SIG-M5 (cell line): Measurements from ENCODE around the gene LHB.

Experiments used
- DNase-seq: peaks from one replicate; lab custom pipeline; 2025; lab: John Stamatoyannopoulos, UW

LHB gene

DNA sequence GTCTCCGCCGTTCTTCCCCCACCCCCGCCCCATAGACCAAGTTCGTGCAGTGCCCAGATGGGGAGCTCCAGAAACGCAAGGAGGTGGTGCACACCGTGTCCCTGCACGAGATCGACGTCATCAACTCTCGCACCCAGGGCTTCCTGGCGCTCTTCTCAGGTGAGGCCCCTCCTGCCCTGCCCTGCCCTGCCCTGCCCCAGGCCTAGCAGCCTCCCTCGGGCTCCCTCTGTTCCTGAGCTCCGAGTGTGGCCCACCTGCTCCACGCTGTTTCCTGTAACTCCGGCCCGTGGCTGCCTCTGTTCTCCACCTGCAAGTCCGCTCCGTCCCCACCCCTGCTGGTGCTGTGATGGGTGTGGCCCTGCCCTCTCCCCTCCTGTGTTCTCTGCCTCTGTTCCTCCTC is 6.4 kb downstream of the LHB start:
- DNase-seq: no peak

DNA sequence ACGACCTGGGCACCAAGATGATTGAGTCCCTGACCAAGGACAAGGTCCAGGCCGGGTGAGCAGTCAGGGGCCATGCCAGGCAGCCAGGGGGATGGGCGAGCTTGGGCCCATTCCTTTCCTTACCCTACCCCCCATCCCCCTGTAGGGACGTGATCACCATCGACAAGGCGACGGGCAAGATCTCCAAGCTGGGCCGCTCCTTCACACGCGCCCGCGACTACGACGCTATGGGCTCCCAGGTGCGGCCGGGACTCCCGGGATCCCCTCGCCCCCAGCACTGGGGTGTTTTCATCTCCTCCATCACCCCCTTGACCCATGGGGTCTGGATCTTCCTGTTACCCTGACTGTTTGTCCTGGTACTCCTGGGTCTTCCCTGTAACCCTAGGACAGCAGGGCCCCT is 7.1 kb downstream of the LHB start:
- DNase-seq: no peak

DNA sequence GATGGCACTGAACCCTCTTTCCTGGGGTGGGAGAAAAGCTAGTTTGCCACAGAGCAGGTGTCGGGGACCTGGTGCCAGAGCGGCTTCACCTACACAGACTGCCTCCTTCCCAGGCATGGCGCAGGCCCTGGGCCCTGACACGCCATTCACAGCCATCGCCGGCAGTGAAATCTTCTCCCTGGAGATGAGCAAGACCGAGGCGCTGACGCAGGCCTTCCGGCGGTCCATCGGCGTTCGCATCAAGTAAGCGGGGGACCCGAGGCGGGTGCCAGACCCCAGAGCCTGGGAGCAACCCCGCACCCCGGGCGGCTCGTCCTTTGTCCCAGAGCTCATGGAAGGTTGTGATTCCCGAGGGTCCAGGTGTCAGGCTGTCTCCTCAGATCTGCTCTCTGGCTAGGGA is 10.0 kb downstream of the LHB start:
- DNase-seq: no peak

DNA sequence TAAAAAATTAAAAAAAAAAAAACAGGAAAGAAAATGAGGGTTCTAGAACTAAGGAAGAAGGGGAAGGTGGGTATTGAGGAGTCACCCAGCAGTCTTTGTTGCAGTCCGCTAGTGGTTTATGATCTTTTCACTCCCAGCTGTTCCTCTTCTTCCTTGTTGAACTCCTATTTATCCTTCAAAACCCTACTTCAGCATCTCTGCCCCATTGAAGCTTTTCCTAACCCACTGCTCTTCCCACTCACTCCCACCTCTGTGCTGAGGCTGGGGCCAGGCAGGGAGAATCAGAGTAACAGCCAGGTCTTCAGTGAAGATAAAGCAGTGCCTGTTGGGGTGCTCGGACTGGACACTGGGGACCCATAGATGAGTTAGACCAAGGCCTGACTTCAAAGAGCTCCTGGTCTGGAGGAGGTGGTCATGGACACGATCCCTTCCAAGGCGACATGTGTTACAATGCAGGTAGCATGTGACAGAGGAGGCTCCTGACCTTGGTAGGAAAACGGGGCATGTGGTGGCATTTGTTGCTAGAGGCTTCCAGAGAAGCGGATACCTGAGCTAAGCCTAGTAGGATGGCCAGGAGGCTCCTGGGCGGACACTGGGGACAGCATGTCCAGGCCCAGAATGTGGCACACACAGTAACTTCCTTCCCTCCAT is 11.8 kb downstream of the LHB start:
- DNase-seq: no peak

DNA sequence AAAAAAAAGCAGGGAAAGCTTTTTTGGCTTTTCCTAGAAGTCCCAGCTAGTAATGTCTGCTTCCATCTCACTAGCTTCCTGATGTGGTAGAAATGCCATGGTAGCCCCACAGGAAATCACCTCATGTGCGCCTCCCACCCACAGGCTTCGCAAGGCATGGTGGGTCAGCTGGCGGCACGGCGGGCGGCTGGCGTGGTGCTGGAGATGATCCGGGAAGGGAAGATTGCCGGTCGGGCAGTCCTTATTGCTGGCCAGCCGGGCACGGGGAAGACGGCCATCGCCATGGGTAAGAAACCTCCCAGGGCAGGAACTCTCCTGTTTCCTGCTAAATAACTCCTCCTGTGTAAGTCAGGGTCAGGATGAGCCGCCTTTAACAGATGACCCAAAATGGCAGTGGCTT is 12.8 kb downstream of the LHB start:
- no peak for DNase-seq

DNA sequence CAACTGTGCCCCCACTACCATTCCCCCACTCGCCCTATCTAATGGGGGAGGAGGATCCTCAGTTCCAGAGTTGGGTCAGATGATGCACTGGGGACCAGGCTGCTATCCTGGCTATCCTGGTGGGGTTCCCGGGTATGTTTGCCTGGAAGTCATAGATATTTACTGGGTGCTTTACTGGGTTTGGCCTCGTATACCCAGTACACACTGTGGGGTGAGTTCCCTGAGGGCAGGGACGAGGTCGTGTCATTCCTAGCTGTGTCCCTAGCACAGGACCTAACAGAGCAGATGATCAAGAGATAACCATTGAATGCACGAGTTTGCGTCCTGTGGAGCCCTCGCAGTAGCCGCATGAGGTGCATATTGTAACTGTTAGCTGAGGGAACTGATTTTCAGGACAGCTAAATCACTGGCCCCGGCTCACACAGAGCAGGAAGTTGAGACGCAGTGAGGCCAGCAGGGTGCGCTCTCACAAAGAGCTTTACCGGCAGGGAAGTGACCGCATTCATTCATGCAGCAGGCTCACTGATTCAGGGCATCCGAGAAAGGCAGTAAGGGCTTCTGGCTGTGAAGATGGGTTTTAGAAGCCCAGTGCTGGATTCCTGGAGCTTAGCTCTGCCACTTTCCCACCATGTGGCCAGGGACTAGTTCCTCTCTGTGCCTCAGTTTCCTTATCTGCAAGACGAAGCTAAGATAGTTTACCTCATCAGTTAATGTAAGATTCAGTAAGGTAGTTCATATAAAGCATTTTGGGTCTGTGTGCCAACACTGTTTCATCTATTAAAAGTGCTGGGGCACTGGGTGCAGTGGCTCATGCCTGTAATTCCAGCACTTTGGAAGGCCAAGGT is 17.2 kb downstream of the LHB start:
- no peak for DNase-seq

DNA sequence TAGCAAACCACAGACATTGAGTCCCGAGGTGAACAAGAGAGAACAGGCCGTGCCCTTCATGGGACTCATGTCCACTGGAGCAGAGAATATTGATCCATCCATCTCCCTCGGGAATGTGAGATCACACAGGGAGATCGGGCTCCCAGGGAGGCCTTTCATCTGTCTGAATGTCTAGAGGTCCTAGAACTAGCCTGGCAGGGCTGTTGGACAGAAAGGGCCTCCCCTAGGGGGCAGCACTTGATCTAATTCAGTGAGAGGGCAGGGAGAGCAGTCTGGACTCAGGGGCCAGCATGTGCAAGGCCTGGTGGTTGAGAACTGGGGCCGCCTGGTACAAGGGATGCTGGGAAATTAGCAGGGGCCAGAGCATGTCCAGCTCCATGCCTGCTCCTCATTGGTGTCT is 18.9 kb downstream of the LHB start:
- no peak for DNase-seq

DNA sequence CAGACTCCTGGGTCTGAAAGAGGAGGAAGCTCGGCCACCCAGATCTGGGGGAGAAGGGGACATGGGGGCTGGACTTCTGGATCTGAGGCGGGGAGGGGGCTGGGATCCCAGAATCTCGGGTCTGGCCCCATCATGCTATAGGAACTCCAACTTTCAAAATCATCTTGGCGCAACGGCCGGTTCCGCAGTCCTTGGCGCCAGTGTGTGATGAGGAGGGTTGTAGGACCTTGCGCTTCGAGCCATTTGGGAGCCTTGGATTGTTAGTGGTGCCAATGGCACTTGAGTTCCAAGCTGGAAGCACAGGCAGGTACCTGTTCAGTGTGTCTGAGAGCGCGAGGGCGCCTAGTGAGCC is 22.9 kb downstream of the LHB start:
- no peak for DNase-seq

DNA sequence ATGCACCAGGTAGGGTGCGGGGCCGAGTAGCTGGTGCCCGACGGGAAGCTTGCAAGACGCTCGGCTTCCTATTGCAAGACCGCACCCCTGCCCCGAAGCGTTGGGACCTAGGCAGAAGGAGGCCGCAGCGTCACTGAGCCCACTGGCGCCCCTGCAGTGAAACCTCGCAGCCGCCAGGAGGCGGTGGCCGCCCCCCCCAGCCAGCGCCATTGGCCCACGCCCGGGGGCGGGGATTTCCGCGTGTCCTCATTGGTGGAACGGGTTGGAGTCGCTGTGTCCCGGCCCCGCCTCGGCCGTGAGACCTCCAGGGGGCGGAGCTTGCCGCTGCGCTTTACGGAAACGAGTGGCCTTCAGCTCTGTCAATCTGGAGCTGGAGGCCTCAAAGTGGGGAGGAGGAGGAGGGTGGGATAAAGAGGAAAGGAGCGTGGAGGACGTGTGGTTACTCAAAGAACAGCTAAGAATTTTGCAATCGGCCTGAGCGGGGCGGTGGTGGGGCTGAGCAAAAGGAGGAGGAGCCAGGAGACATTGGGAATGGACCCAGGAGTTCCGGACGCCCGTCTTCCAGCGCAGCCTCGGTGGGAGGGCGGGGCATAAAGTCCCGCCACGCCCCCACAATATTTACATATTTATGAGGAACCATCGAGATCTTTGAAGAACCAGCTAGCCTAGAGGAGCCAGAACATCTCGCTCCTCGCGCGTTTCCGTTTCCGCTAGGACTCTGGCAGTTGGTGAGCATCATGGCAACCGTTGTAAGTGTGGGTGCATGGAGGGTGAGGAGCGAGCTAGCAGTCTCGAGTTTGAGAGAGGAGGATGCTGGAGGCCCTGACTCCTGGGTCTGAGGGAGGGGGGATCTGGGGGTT is 23.5 kb downstream of the LHB start, which contains the start of the genes GYS1 and RUVBL2:
TSS of gene GYS1 (minus strand) at position 135 of the 860 bp plus-strand sequence. CDS start 197 bp downstream, outside the sequence.
TSS of gene RUVBL2 (plus strand) at position 713 of the 860 bp plus-strand sequence. CDS start at position 738, 25 bp downstream.
- DNase-seq: peak; percentile 99

DNA sequence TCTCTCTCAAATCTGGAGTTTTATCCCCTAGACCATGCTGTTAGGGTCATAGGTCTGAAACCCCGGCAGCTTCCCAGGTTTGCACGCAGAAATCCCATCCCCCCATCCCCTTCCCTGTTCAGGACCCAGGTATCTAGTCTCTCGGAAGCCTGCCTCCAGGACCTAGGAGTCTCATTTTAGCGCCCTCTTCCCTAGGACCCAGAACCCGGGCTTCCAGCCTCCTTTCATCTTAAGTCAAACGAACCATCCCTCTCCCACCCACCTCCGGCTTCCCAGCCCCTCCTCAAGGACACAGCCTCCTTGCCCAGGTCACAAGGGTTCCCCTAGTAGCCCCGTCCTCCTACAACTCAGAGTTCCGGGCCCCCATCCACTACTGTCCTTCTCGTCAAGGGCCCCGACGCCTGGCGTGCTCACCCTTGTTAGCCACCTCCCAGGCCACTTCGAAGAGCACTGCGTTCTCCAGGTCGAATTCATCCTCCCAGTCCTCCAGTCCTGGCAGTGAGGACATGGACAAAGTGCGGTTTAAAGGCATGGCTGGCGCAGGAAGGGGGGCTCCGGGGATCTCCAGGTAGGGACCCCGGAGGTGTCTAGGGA is 24.2 kb downstream of the LHB start:
- DNase-seq: no peak

DNA sequence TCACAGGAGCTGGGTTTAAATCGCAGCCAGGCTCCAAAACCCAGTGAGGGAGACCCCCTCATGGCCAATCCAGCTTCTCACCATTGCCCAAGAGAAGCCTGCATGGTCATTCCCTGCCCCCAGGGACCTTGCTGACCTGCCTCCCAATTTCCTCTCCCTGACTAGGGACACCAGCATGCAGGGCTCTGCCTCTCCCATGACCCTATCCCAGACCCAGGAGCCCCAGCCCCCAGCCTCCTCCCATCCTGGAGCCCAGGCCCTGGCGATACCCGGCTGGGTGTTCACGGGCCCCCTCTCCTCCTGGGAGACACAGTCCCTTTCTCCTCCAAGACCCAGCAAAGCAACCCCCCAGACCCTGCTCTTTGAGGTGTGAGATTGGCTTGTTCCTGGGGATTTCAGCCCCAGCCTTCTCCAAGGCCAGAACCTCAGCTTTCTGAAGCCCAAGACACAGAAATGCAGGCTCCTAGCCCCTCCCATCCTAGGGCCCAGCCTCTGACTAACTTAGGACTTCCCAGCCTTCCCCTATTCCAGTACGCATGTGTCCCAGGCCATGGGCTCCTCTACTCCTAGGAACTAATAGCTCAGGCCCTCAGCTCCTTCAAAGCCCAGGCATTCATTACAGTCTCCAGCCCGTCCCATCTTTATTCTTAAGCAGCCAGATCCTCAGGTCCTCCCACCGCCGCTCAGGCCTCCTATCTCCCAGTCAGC is 24.9 kb downstream of the LHB start:
- no peak for DNase-seq

DNA sequence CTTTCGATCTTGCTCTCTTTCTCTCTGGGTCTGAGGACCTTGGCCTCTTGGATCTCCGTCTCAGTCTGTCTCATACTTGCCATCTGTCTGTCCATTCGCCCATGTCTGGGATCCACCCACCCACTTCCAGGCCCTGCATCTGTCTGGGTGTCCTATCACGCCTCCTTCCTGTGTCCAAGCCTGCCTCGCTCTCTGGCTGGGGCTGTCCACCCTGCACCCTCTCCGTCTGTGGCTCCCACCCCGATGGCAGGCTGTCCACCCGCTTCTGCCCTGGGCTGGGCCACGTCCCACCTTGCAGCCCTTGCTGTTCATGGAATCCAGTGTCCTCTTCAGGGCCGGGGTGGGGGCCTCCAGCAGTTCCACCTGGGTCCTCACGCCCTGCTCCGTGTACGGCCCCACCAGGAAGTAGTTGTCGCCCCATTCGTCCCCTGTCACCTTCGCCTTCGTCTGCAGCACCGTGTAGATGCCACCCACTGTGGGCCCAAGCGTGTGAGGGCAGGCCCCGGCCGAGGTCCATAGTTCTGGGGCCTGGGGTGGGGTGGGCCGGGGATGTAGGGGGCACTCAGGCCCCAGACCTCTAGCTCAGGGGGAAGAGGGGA is 25.8 kb downstream of the LHB start:
- DNase-seq: no peak

DNA sequence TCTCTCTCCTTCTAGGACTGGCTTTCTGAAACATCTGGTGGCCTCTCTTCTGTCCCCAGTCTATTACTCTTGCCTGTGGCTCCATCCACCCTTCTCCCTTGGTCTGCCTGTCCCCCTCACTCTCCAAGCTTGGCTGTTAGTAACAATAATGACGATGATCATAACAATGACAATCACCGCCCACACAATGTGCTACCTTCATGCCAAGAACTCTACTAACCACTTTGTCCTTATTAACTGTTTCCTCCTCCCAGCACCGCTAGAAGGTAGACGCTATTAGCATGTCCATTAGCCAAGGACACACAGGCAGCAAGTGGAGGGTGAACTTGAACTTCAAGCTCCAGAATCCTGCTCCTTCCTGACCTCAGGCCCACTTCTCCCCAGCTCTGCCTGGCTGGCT is 26.5 kb downstream of the LHB start:
- no peak for DNase-seq

DNA sequence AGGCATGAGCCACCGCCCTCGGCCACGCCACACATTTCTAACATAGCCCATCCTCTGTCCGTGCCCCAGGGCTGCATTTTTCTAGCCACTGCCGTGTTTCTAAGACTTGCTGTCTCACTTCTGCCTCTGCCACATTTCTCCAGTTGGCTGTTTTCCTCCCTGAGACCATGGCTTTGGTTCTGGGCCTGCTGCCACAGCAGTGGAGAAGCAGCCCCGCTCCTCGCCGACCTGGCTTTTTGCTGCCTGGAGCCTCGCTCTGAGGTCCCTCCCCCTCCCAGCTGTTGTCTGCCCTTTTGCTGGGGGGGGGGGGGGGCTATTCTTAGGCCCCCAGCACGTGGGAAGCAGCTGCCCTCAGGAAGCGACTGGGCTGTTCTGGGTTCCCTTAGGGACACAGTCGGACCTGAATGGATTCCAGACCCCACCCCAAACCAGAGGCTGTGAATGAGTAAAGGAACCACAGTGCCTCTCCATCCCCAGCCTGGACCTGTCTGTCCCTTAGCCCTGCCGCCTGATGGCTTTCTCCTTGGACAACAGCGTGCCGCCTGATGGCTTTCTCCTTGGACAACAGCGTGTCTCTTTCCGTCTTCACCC is 27.1 kb downstream of the LHB start:
- DNase-seq: no peak

DNA sequence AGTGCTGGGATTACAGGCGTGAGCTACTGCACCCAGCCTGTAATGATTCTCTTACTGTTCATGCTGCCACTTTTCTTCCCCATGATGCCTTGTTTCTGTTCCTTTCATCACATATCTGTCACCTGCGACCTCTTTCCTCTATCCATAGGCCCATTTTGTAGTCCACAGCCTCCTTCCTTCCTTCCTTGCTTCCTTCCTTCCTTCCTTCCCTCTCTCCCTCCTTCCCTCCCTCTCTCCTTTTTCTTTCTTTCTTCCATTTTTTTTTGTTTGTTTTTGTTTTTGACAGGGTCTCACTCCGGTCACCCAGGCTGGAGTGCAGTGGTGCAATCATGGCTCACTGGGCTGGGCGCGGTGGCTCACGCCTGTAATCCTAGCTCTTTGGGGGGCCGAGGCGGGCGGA is 28.0 kb downstream of the LHB start:
- DNase-seq: no peak

DNA sequence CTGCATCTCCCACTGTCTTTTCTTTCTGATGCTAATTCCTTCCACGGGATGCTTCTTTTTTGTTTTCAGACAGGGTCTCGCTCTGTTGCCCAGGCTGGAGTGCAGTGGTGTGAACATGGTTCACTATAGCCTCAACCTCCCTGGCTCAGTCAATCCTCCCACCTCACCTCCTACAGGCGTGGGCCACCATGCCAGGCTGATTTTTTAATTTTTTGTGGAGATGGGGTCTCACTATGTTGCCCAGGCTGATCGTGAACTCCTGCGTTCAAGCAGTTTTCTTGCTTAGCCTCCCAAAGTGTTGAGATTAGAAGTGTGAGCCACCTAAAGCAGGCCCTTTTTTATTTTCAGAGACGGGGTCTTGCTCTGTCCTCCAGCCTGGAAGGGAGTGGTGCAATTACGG is 28.6 kb downstream of the LHB start:
- DNase-seq: no peak

DNA sequence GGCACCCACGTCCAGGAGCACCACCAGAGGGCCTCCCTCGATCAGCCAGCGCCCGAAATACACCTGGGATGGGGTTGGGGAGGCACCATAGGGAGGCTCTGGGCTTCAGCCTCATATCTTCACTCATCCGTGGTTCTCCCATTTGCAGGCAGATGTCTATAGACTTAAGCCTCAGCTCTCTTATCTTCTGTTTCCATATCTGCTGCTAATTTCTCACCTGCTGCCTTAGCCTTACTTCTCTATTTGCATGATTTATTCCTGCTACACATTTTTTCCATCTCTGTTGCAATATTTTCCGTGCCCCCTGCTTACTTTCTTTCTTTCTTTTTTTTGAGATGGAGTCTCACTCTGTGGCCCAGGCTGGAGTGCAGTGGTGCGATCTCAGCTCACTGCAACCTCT is 29.6 kb downstream of the LHB start:
- no peak for DNase-seq

DNA sequence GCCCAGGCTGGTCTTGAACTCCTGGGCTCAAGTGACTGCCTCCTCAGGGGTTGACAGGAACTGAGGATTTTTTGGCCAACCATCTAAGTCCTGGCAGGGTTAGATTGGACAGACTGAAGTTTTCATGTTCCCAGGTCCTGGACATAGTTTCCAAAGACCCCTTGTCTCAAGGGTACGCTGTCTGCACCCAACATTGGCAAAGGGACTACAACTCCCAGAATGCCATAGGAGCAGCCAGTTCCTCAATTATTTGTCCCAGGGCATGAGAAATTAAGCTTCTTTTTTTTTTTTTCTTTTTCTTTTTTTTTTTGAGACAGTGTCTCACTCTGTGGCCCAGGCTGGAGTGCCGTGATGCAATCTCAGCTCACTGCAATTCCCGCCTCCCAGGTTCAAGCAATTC is 30.7 kb downstream of the LHB start:
- DNase-seq: no peak

DNA sequence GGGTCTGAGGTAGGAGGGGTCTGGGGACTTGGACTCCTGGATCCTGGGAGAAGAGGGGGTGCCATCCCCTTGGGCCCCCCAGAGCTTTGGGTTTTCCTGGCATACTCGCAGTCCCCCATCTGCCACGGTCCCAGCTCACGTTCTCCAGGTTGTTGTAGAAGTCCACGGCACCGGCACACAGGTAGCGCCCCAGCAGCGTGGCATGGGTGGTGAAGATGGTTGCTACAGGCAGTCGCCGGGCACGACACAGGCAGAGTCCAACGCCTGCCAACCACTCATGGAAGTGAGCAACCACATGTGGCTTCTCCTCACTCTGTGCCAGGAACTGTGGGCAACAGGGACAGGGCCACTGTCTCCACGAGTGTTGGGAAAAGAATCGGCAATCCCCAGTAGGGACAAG is 31.2 kb downstream of the LHB start:
- no peak for DNase-seq

DNA sequence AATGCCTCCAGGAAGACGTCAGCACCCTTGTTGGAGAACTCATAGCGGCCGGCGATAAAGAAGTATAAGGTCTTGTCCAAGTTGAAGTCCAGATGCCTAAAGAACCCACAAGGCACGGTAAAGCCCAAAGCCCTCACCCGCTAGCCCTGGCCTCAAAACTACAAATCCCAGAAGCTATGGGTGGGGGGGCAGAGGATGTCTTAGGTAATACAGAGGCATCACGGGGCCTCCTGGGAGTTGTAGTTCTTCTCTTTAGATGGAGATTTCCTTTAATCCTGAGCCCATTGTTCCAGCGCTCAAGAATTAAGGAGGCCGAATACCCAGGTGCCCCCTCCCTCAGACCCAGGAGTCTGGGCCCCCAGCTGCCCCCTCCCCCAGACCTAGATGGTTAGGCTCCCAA is 34.6 kb downstream of the LHB start:
- no peak for DNase-seq

DNA sequence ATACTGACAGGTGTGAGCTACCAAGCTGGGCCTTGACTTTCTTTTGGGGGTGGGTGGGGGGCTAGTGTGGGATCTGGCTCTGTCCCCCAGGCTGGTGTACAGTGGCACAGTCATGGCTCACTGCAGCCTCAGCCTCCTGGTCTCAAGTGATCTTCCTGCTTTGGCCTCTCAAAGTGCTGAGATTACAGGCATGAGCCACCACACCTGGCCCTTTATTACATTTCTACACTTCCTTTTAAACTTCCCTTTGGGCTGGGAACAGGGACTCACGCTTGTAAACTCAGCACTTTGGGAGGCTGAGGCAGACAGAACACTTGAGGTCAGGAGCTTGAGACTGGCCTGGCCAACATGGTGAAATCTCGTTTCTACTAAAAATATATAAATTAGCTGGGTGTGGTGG is 39.8 kb downstream of the LHB start:
- DNase-seq: no peak
